OCI-LY7 (cell line): ENCODE data around the gene AOPEP. TPM values are rescaled to one million over a fixed set of nuclear protein-coding genes. Genes with fewer than 3 reads are reported as not detected.

Source experiments
- BruUV-seq: library from RNA; stranded (reverse); fragments of 400-500 nt; replicated peaks from 2 replicates; lab custom pipeline; 2021; lab: Mats Ljungman, UMichigan
- CTCF ChIA-PET: fragments of 300-600 bp; sonication (Branson Sonifier 250); formaldehyde crosslinking; loops from one replicate; lab custom pipeline; 2022; ENCODE audit warnings: antibody characterized with exemption; ENCODE audit not compliant: unreplicated experiment; lab: Charles Lee
- POLR2A ChIA-PET: fragments of 300-600 bp; sonication (Branson Sonifier 250); formaldehyde crosslinking; loops from one replicate; lab custom pipeline; 2022; ENCODE audit warnings: antibody characterized with exemption; lab: Charles Lee
- DNase-seq: peaks from one replicate; pipeline ENCODE4 v3.0.0-alpha.2; 2015; ENCODE audit warnings: low spot score
- H2AFZ ChIP-seq: fragments of 200-600 bp; sonication (generic), shearing (Covaris generic); 2 replicates; pipeline ENCODE4 v1.6.1; 2014; ENCODE audit warnings: mild to moderate bottlenecking, antibody characterized with exemption, low read length, moderate library complexity
- H3K27ac ChIP-seq: fragments of 200-600 bp; sonication (generic); 2 replicates; pipeline ENCODE4 v1.5.1; 2014; ENCODE audit warnings: mixed run types, low read depth, mild to moderate bottlenecking, moderate library complexity, low read length, inconsistent platforms; ENCODE audit not compliant: poor library complexity, severe bottlenecking
- H3K36me3 ChIP-seq: fragments of 200-600 bp; sonication (generic); 2 replicates; pipeline ENCODE4 v1.6.1; 2014; ENCODE audit warnings: mild to moderate bottlenecking, antibody characterized with exemption, low read length, moderate library complexity, mixed read lengths; ENCODE audit not compliant: insufficient read depth
- H3K4me1 ChIP-seq: fragments of 200-600 bp; sonication (generic); 2 replicates; pipeline ENCODE4 v1.5.1; 2014; ENCODE audit warnings: mild to moderate bottlenecking, low read length; ENCODE audit not compliant: insufficient read depth, poor library complexity, severe bottlenecking
- H3K4me2 ChIP-seq: fragments of 200-600 bp; sonication (generic); 2 replicates; pipeline ENCODE4 v1.6.1; 2014; ENCODE audit warnings: mild to moderate bottlenecking, low read length
- H3K4me3 ChIP-seq: fragments of 200-600 bp; sonication (generic); 2 replicates; pipeline ENCODE4 v1.5.1; 2014; ENCODE audit warnings: mild to moderate bottlenecking, low read depth, low read length; ENCODE audit not compliant: poor library complexity, severe bottlenecking
- H3K79me2 ChIP-seq: fragments of 200-600 bp; sonication (generic); 2 replicates; pipeline ENCODE4 v1.6.1; 2016; ENCODE audit warnings: low read depth, mild to moderate bottlenecking, low read length, moderate library complexity, mixed read lengths; ENCODE audit not compliant: insufficient read depth
- H3K9me2 ChIP-seq: fragments of 200-600 bp; sonication (generic); 2 replicates; pipeline ENCODE4 v1.6.1; 2016; ENCODE audit warnings: mild to moderate bottlenecking, low read length, mixed read lengths; ENCODE audit not compliant: insufficient read depth
- H3K9me3 ChIP-seq: fragments of 200-600 bp; sonication (generic); 2 replicates; pipeline ENCODE4 v1.6.1; 2014; ENCODE audit warnings: mild to moderate bottlenecking, mixed run types, low read length, mixed read lengths
- H4K20me1 ChIP-seq: fragments of 200-600 bp; sonication (generic); 2 replicates; pipeline ENCODE4 v1.6.1; 2014; ENCODE audit warnings: mild to moderate bottlenecking, antibody characterized with exemption, low read length, moderate library complexity, mixed read lengths; ENCODE audit not compliant: insufficient read depth
- EZH2phosphoT487 ChIP-seq: fragments of 200-600 bp; sonication (generic); IDR thresholded peaks from 2 replicates; pipeline ENCODE4 v1.6.1; 2018; ENCODE audit warnings: low read depth, borderline replicate concordance, mild to moderate bottlenecking, mixed run types, antibody characterized with exemption, low read length, moderate library complexity, mixed read lengths
- intact Hi-C: fragments of 100-400 bp; cut with micrococcal nuclease; formaldehyde crosslinking; loops from one replicate; pipeline ENCODE4 v1.10.0; 2022; ENCODE audit not compliant: unreplicated experiment
- total RNA-seq, 2 experiments: library from RNA; depleted of rRNA in 1 of 2; stranded (reverse); fragments of >200 nt in 1 of 2; shearing (Covaris generic) in 1 of 2; gene quantifications; 2 replicates each; pipeline ENCODE4 v1.2.3, GENCODE V29; 2014 to 2022
- TF ChIP-seq, protein P1 (sequence below): fragments of 200-600 bp; sonication (generic); conservative IDR thresholded peaks from 2 replicates; pipeline ENCODE4 v1.5.1; 2014; ENCODE audit warnings: mild to moderate bottlenecking, antibody characterized with exemption, low read length, moderate library complexity, mixed read lengths

AOPEP gene
- total RNA-seq, 2 experiments from 2014 or later: 17.3 to 24.3 TPM

DNA sequence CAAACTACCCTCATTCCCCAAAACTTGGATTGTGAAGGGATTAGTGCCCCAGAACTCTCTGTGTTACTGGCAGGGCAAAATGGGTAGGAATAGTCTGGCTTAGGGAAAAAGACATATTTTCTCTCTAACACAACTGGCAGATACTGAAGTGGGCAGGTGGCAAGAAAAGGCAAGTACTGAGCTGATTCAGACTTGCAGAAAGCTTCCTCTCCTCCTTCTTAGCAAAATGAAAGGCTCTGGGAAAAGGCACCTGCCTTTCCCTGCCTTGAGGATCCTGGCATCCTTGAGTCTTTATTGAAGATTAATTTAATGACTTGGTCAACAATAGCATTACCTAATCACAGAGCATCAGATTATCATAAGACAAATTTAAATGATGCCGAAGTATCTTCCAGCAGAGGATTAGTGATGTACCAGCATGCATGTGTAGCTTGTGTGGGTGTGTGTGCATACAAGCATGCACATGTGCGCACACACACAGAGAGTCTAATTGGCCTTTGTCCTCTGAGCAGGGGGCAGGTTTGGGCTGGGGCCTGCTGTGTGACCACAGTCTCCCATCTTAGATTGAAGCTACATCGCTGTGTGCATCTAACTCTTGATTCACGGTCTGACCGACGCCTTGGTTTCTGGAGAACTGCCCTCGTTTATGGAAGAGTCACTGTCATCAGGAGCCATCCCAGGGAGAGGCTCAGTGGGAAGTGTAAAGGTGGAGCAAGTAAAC lies 294.8 kb downstream of the AOPEP start:
- intact Hi-C loops: no loop called here
- no TSS peak for BruUV-seq
- no peaks in the 10 kb centered on the region for H3K79me2 ChIP-seq
- H3K27ac ChIP-seq: no peak overlapping the region
- no peaks in the 10 kb centered on the region for H3K9me3 ChIP-seq
- no peaks in the 10 kb centered on the region for H3K36me3 ChIP-seq
- H4K20me1 ChIP-seq: no peaks in the 10 kb centered on the region
- H3K4me1 ChIP-seq: no peaks in the 10 kb centered on the region
- ChIA-PET POLR2A (interaction anchor here (1.0 kb wide), 1 partner anchor 33 kb away, joined by 3 read pairs; no protein-coding TSS in a partner anchor), CTCF (no interaction called here)
- no peak overlapping the region for H2AFZ ChIP-seq
- H3K4me2 ChIP-seq: no peak overlapping the region
- TF ChIP-seq, protein P1, sequence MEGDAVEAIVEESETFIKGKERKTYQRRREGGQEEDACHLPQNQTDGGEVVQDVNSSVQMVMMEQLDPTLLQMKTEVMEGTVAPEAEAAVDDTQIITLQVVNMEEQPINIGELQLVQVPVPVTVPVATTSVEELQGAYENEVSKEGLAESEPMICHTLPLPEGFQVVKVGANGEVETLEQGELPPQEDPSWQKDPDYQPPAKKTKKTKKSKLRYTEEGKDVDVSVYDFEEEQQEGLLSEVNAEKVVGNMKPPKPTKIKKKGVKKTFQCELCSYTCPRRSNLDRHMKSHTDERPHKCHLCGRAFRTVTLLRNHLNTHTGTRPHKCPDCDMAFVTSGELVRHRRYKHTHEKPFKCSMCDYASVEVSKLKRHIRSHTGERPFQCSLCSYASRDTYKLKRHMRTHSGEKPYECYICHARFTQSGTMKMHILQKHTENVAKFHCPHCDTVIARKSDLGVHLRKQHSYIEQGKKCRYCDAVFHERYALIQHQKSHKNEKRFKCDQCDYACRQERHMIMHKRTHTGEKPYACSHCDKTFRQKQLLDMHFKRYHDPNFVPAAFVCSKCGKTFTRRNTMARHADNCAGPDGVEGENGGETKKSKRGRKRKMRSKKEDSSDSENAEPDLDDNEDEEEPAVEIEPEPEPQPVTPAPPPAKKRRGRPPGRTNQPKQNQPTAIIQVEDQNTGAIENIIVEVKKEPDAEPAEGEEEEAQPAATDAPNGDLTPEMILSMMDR: no peak
- no peak for TF ChIP-seq EZH2phosphoT487
- no peak overlapping the region for H3K4me3 ChIP-seq
- H3K9me2 ChIP-seq: no peaks in the 10 kb centered on the region
- no peak for DNase-seq

DNA sequence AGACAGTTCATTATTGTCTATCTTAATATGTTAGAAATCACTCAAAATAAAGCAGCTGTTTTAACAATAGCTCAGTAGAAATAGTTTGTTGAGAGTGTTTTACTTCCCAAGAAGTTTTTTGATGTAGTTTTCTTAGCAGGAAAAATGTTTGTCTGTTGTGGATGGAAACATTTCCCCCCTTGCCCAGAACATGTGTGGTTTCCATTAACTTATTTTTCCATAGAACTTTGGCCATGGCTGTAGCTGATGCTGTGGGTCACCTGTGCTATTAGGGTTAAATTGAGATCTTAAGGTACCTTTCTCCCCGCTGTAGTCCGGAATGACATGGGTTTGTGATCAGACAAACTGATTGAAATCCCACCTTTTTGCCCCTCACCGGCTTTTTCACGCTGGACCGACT lies 296.2 kb downstream of the AOPEP start:
- ChIA-PET CTCF (no interaction called here), POLR2A (interaction anchor here (0.8 kb wide), 1 partner anchor 20 kb away, joined by 3 read pairs; no protein-coding TSS in a partner anchor)
- no TSS peak for BruUV-seq
- Histone ChIP-seq H3K4me3 (no peak overlapping the region), H3K9me3 (no peaks in the 10 kb centered on the region), H2AFZ (no peak overlapping the region), H3K79me2 (no peaks in the 10 kb centered on the region), H3K9me2 (no peaks in the 10 kb centered on the region), H3K4me2 (no peak overlapping the region), H3K27ac (no peak overlapping the region), H3K4me1 (no peaks in the 10 kb centered on the region), H3K36me3 (no peaks in the 10 kb centered on the region), H4K20me1 (no peaks in the 10 kb centered on the region)
- intact Hi-C loops: no loop called here
- TF ChIP-seq, protein P1: no peak
- no peak for TF ChIP-seq EZH2phosphoT487
- no peak for DNase-seq
